Measurements from ENCODE around the gene ACOXL. TPM values are rescaled to one million over a fixed set of nuclear protein-coding genes. Genes with fewer than 3 reads are reported as not detected.

ACOXL gene
- total RNA-seq, 1 experiment from 2014 or later, result not detected

DNA sequence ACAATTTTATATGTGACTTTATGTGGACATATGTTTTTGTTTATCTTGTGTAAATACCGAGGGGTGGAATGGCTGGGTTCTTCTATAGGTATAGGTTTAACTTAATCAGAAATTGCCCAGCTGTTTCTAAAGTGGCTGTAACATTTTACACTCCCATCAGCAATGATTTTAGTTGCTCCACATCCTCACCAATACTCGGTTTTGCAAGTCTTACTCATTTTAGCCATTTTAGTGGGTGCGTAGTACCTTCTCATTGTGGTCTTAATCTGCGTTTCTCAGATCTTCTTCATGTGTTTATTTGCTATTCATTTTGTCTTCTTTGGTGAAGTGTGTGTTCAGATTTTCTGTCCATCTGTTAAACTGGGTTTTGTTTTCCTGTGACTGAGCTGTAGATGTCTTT lies 292.9 kb downstream of the ACOXL start:
- H3K27ac ChIP-seq (ENCODE audit: low read length), result no peak overlapping the region
- H3K9ac ChIP-seq (ENCODE audit: low read length), result no peak overlapping the region
- no peaks in the 10 kb centered on the region for H3K79me2 ChIP-seq (ENCODE audit: low read length)
- no peaks in the 10 kb centered on the region for H4K20me1 ChIP-seq (ENCODE audit: insufficient read depth, low read depth, low read length)
- H3K36me3 ChIP-seq (ENCODE audit: insufficient read depth, low read length), result no peaks in the 10 kb centered on the region
- no peak overlapping the region for H2AFZ ChIP-seq (ENCODE audit: low read length)
- no peaks in the 10 kb centered on the region for H3K9me2 ChIP-seq (replicated peaks; ENCODE audit: insufficient read depth, low read length)
- H3K4me1 ChIP-seq (ENCODE audit: low read length), result peaks cover 6% of the 10 kb centered on the region; the same call in 1 of the 2 replicates
- no peak for DNase-seq
- H3K9me3 ChIP-seq (ENCODE audit: low read length), result no peaks in the 10 kb centered on the region
- no peak overlapping the region for H3K4me2 ChIP-seq (ENCODE audit: low read depth, low read length, poor library complexity, severe bottlenecking)
- no peak overlapping the region for H3K4me3 ChIP-seq (ENCODE audit: low read length)
- no peaks in the 10 kb centered on the region for H3K27me3 ChIP-seq (ENCODE audit: low read length)

DNA sequence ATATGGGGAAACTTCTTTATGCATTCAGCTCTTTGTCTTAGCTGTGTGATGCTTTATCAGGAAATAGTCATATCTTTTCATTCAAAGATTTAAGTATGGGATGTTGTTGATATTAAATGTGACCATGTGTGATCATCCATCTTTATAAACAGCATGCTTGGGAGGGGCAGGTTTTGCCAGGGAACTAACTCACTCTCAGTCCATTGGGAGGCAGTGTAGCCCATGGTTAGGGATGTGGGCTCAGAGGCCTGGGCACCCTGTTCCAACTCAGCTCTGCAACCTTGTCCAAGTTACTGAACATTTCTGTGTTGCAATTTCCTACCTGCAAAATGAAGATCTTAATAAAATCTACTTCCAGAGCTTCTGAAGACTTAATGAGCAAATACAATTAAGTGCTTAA lies 296.3 kb downstream of the ACOXL start:
- no peak overlapping the region for H3K27ac ChIP-seq (ENCODE audit: low read length)
- no peaks in the 10 kb centered on the region for H3K79me2 ChIP-seq (ENCODE audit: low read length)
- no peaks in the 10 kb centered on the region for H3K9me3 ChIP-seq (ENCODE audit: low read length)
- no peaks in the 10 kb centered on the region for H4K20me1 ChIP-seq (ENCODE audit: insufficient read depth, low read depth, low read length)
- H3K4me3 ChIP-seq (ENCODE audit: low read length), result no peak overlapping the region
- no peaks in the 10 kb centered on the region for H3K9me2 ChIP-seq (replicated peaks; ENCODE audit: insufficient read depth, low read length)
- DNase-seq, result peak; percentile 68
- H3K9ac ChIP-seq (ENCODE audit: low read length), result no peak overlapping the region
- H2AFZ ChIP-seq (ENCODE audit: low read length), result no peak overlapping the region
- peaks cover 23% of the 10 kb centered on the region for H3K4me1 ChIP-seq (ENCODE audit: low read length)
- H3K4me2 ChIP-seq (ENCODE audit: low read depth, low read length, poor library complexity, severe bottlenecking), result no peak overlapping the region
- H3K36me3 ChIP-seq (ENCODE audit: insufficient read depth, low read length), result no peaks in the 10 kb centered on the region
- H3K27me3 ChIP-seq (ENCODE audit: low read length), result no peaks in the 10 kb centered on the region

DNA sequence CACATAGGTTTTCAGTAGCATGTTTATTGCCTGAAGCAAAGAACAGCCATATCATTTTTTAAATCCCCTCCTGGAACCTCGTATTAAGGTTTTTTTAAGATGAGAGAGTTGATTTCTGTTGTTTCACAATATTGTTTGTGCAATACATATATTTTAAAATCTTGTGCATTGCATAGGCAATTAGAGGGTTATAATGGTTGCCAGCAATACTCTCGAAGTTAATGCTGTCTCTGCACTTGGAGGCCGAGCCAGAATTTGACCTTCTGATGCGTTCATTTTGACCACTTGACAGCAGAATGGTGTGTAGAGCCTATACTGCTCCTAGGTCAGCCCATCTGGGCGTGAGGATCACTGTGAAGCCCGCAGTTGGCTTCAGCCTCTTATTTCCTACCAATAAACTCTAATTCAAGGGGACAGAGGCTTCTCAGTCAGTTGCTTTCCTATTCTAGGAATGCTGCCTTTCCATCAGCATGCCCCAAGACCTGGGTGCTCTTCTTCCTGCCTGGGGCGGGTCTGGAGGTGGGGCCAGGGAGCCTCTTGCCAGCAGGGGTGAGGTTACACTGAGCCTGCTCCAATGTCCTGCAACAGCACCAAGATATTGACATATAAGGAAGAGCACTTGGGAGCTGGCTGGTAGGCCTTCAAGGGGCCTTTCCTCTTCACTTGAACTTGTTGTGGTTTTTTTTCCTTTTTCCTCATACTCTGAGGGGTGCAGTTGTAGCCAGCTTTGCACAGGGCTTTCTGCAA lies 297.0 kb downstream of the ACOXL start:
- Histone ChIP-seq H3K27ac (ENCODE audit: low read length) (no peak overlapping the region), H3K79me2 (ENCODE audit: low read length) (no peaks in the 10 kb centered on the region), H3K4me3 (ENCODE audit: low read length) (no peak overlapping the region), H3K9me2 (replicated peaks; ENCODE audit: insufficient read depth, low read length) (no peaks in the 10 kb centered on the region), H4K20me1 (ENCODE audit: insufficient read depth, low read depth, low read length) (no peaks in the 10 kb centered on the region), H3K36me3 (ENCODE audit: insufficient read depth, low read length) (no peaks in the 10 kb centered on the region), H2AFZ (ENCODE audit: low read length) (no peak overlapping the region), H3K4me2 (ENCODE audit: low read depth, low read length, poor library complexity, severe bottlenecking) (no peak overlapping the region), H3K27me3 (ENCODE audit: low read length) (no peaks in the 10 kb centered on the region), H3K9ac (ENCODE audit: low read length) (no peak overlapping the region), H3K9me3 (ENCODE audit: low read length) (no peaks in the 10 kb centered on the region), H3K4me1 (ENCODE audit: low read length) (peaks cover 25% of the 10 kb centered on the region)
- DNase-seq, result no peak

DNA sequence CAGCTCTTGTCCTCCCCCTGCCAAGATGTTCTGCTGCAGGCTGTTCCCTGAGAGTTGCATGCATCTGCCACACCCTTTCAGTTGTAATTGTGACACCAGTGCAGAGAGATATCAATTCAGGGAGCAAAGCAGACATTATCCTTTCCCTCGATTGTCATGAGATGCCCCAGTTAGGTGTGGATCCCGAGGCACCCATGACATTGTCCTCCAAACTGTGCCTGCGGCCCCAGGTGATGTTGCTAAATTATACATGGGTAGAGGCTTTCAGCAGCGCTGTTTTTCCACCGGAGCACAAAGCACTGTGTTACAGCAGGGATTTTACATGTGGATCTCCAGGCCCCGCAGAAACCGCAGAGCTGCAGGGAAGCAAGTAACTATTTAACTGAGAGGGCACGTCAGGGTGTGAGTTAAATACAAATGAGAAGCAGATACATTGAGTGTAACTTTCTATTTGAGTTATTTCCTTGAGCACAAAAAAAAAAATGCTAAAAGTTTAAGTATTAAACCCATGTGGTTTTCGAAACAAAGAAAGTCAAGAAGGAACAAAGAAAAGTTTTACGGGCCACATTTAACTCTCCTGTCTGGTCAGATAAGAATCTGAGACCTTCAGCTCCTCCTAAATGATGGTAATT lies 298.0 kb downstream of the ACOXL start:
- Histone ChIP-seq H2AFZ (ENCODE audit: low read length) (no peak overlapping the region), H3K4me2 (ENCODE audit: low read depth, low read length, poor library complexity, severe bottlenecking) (no peak overlapping the region), H4K20me1 (ENCODE audit: insufficient read depth, low read depth, low read length) (no peaks in the 10 kb centered on the region), H3K36me3 (ENCODE audit: insufficient read depth, low read length) (no peaks in the 10 kb centered on the region), H3K9me2 (replicated peaks; ENCODE audit: insufficient read depth, low read length) (no peaks in the 10 kb centered on the region), H3K79me2 (ENCODE audit: low read length) (no peaks in the 10 kb centered on the region), H3K4me1 (ENCODE audit: low read length) (peaks cover 35% of the 10 kb centered on the region), H3K27ac (ENCODE audit: low read length) (no peak overlapping the region), H3K9me3 (ENCODE audit: low read length) (no peaks in the 10 kb centered on the region), H3K27me3 (ENCODE audit: low read length) (no peaks in the 10 kb centered on the region), H3K9ac (ENCODE audit: low read length) (no peak overlapping the region), H3K4me3 (ENCODE audit: low read length) (no peak overlapping the region)
- DNase-seq, result no peak

DNA sequence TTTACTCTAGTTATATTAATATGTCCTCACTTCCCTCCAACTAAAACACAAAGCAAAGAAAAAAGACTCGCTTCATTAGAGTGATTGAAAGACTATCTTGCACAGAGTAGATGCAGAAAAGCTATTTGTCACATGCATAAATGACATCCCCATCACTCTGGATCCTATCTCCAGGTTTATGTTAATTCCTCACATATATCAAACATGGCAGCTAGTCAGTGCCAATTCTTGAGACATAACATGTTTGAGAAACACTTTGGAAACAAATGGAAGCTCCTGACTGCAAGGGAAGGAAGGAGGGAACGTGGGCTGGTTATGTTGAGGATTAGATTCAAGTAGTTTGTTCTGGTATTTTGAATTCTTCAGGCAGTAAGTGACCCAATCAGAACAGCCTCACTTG lies 298.6 kb downstream of the ACOXL start:
- no peak overlapping the region for H3K9ac ChIP-seq (ENCODE audit: low read length)
- no peak overlapping the region for H3K27ac ChIP-seq (ENCODE audit: low read length)
- H3K27me3 ChIP-seq (ENCODE audit: low read length), result no peaks in the 10 kb centered on the region
- H3K4me2 ChIP-seq (ENCODE audit: low read depth, low read length, poor library complexity, severe bottlenecking), result no peak overlapping the region
- no peaks in the 10 kb centered on the region for H3K36me3 ChIP-seq (ENCODE audit: insufficient read depth, low read length)
- H3K79me2 ChIP-seq (ENCODE audit: low read length), result no peaks in the 10 kb centered on the region
- DNase-seq, result no peak
- no peaks in the 10 kb centered on the region for H3K9me3 ChIP-seq (ENCODE audit: low read length)
- H3K4me3 ChIP-seq (ENCODE audit: low read length), result no peak overlapping the region
- H3K9me2 ChIP-seq (replicated peaks; ENCODE audit: insufficient read depth, low read length), result no peaks in the 10 kb centered on the region
- H3K4me1 ChIP-seq (ENCODE audit: low read length), result peaks cover 41% of the 10 kb centered on the region
- H2AFZ ChIP-seq (ENCODE audit: low read length), result no peak overlapping the region
- no peaks in the 10 kb centered on the region for H4K20me1 ChIP-seq (ENCODE audit: insufficient read depth, low read depth, low read length)

DNA sequence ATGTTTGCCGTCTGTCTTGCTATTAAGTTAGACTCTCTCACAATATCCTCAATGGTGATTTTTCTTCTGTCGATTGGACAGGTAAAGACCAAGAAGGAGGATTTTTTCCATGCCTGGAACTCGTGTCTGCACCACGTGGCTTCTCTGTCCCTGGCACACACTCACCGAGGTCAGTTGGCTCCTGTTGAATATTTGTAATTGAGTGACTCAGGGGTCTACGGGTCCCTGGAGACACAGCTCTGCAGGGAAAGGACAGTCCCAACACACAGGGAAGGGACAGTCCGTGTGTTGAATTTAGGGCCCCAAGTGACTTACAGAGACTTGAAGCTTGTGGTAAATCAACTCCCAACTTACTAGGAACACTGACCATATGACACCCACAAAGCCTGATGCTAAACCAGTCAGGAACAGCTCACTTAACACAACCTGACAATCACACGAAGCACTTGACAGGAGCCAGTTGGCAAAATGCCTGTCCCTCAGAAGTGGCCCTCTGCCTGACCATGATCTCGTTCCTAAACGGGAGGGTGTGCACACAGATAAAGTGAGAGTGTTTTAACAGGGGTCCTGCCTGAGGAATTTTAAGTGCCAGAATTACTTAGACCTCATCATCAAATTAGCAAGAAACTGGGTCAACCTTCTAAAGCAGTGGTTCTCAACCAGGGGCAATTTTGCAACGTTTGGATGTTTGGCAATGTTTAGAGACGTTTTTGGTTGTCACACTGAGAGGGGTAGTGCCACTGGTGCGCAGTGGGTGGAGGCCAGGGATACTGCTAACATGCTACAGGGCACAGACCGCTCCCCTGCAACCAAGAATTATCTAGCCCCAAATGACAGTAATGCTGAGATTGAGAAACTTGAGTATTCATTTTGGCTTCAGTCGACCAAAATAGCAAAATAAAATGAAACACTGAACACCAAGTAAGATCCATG lies 299.4 kb downstream of the ACOXL start:
- peaks cover 49% of the 10 kb centered on the region for H3K4me1 ChIP-seq (ENCODE audit: low read length)
- no peaks in the 10 kb centered on the region for H3K9me3 ChIP-seq (ENCODE audit: low read length)
- H3K4me3 ChIP-seq (ENCODE audit: low read length), result no peak overlapping the region
- no peak for DNase-seq
- no peaks in the 10 kb centered on the region for H3K27me3 ChIP-seq (ENCODE audit: low read length)
- no peaks in the 10 kb centered on the region for H3K36me3 ChIP-seq (ENCODE audit: insufficient read depth, low read length)
- H3K9me2 ChIP-seq (replicated peaks; ENCODE audit: insufficient read depth, low read length), result no peaks in the 10 kb centered on the region
- H3K79me2 ChIP-seq (ENCODE audit: low read length), result no peaks in the 10 kb centered on the region
- no peak overlapping the region for H3K27ac ChIP-seq (ENCODE audit: low read length)
- H2AFZ ChIP-seq (ENCODE audit: low read length), result no peak overlapping the region
- no peaks in the 10 kb centered on the region for H4K20me1 ChIP-seq (ENCODE audit: insufficient read depth, low read depth, low read length)
- no peak overlapping the region for H3K9ac ChIP-seq (ENCODE audit: low read length)
- H3K4me2 ChIP-seq (ENCODE audit: low read depth, low read length, poor library complexity, severe bottlenecking), result no peak overlapping the region

DNA sequence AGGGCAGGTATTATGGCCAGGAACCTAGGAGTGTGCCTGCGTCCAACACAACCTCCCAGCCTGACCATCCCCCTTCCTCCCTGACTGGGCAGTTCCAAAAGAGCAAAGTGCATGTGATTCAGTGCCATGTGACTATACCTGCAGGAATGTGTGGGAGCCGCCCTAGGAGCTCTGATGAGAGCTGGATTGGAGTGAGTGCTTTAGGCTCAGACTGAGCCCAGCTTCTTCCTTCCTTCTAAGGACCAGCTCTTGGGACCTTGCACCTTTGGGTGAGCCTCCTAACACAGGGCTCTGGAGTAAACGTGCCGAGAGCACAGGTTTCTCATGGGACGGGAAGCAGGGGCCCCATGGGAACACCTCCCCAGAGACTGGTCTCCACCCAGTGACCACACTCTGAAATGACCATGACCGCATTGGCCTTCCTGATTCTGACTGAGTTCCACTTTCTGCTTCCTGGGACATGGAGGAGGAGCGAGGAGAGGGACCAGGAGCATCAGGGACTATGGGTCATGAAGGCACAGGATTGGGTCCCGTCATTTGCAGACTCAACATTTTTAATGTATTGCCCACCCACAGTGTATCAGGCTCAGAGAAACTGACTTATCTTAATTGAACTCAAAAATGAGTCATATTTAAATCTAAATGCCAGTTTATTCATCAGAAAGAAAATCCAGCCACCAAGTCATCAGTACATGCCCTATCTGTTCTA lies 300.5 kb downstream of the ACOXL start:
- Histone ChIP-seq H3K4me3 (ENCODE audit: low read length) (no peak overlapping the region), H4K20me1 (ENCODE audit: insufficient read depth, low read depth, low read length) (no peaks in the 10 kb centered on the region), H3K9me2 (replicated peaks; ENCODE audit: insufficient read depth, low read length) (no peaks in the 10 kb centered on the region), H3K9me3 (ENCODE audit: low read length) (no peaks in the 10 kb centered on the region), H3K4me1 (ENCODE audit: low read length) (peaks cover 58% of the 10 kb centered on the region), H3K27ac (ENCODE audit: low read length) (no peak overlapping the region), H3K79me2 (ENCODE audit: low read length) (no peaks in the 10 kb centered on the region), H3K4me2 (ENCODE audit: low read depth, low read length, poor library complexity, severe bottlenecking) (no peak overlapping the region), H3K27me3 (ENCODE audit: low read length) (no peaks in the 10 kb centered on the region), H3K36me3 (ENCODE audit: insufficient read depth, low read length) (no peaks in the 10 kb centered on the region), H2AFZ (ENCODE audit: low read length) (no peak overlapping the region), H3K9ac (ENCODE audit: low read length) (no peak overlapping the region)
- no peak for DNase-seq
